GOT3 (cell line): ENCODE data around the gene EIF2B2.
"Not testable (repeated sequence)": the region's sequence is repeated elsewhere in the genome, so short reads cannot be mapped to it uniquely, and the experiment has no call there.

Source experiments
- DNase-seq: peaks from one replicate; lab custom pipeline; 2025; ENCODE audit warnings: mixed read lengths; lab: John Stamatoyannopoulos, UW

EIF2B2 gene

DNA sequence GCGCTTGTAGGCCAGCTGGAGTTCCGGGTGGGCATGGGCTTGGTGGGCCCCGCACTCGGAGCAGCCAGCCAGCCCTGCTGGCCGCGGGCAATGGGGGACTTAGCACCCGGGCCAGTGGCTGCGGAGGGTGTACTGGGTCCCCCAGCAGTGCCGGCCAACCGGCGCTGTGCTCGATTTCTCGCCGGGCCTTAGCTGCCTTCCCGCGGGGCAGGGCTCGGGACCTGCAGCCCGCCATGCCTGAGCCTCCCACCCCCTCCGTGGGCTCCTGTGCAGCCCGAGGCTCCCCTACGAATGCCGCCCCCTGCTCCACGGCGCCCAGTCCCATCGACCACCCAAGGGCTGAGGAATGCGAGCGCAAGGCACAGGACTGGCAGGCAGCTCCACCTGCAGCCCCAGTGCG lies 8.5 kb upstream of the EIF2B2 start:
- DNase-seq = not testable (repeated sequence)

DNA sequence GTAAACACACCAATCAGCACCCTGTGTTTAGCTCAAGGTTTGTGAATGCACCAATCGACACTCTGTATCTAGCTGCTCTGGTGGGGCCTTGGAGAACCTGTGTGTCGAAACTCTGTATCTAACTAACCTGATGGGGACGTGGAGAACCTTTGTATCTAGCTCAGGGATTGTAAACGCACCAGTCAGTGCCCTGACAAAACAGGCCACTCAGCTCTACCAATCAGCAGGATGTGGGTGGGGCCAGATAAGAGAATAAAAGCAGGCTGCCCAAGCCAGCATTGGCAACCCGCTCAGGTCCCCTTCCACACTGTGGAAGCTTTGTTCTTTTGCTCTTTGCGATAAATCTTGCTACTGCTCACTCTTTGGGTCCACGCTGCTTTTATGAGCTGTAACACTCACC lies 6.9 kb upstream of the EIF2B2 start:
- DNase-seq = not testable (repeated sequence)

DNA sequence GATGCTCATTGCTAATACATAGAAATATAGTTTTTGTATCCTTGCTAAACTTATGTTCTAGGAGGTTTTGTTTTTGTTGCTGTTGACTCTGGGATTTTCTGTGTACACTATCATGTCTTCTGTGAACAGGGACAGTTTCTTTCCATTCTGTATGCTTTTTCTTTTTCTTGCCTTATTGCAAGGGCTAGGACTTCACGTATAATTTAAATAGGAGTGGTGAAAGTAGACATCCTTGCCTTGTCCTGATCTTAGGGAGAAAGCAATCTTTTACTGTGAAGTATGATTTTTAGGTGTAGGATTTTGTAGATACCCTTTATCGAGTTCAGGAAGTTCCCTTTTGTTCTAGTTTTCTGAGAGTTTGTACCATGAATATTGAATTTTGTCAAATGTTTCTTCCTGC lies 1.5 kb upstream of the EIF2B2 start:
- no peak for DNase-seq

DNA sequence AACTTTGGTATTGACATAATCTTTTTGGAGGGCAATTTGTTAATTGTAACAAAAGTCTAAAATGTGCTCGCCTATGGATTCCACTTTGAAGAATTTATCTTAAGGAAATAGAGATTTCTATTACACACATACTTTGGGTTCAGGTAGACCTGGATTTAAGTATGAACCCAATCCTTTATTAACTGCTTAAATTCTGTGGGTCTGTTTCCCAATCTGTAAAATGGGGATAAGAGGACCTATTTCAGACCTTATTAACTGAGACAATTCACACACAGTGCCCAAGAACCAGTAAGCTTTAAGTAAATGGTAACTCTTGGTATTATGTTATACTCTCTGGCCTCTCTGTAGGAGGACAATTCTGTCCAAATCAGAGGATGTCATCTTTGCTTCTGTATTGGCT lies 822 bp upstream of the EIF2B2 start:
- DNase-seq = no peak

DNA sequence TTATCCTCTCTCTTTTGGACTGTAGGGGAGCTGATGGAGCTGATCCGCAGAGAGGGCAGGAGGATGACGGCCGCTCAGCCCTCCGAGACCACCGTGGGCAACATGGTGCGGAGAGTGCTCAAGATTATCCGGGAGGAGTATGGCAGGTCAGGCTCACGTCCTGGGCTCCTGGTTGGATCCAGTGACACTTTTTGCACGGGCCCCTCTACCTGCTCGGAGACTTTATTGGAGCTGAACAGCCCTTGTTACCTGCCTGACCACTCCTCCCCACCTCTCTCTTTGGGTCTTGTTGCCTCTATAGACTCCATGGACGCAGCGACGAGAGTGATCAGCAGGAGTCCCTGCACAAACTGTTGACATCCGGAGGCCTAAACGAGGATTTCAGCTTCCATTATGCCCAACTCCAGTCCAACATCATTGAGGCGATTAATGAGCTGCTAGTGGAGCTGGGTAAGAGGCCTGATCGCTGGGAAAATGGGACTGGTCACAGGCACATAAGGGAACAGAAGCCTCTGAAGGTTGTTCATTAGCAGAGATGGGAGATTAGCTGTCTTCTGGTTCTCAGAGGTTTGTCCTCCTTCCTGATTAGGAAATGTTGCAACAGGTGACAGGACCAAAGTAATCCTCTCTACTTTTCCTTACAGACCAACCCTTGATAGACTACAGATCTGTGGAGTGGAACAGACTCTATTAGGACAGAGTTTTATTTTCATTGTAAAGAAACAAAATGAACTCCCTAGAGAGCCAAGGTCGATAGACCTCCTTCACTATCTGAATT lies 718 bp downstream of the EIF2B2 start:
- DNase-seq = no peak

DNA sequence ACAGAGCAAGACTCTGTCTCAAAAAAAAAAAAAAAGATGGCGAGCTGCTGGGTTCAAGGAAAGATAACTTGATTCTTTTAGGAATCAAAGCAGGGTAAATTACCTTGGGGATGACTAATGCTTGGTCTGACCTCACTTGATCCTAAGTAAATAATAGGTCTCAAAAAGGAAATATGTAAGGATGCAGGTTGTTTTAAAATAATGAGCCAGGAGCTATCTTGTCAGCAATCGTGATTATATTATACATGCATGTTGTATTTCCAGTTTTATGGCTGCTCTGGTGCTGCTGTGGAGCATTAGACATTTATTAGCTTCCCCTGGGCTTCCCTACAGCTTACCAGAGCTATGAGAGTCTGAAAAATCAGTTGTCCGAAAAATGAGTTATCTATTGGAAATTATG lies 2.6 kb downstream of the EIF2B2 start:
- no peak for DNase-seq

DNA sequence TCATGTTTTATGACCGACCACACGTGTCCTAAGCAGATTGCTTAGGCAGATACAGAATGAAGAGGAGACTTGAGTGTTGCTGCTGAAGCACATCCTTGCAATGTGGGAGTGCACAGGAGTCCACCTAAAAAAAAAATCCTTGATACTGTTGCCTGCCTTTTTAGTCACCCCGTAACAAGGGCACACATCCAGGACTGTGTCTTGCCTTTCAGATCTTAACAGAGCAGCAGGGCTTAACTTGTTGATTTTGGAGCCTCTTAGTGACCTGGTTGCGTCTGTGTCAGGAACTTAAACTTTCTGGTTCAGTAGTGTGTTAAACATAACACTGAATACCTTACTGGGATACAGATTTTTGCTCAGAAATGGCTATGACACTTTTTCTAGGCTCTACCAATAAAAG lies 6.5 kb downstream of the EIF2B2 start:
- no peak for DNase-seq

DNA sequence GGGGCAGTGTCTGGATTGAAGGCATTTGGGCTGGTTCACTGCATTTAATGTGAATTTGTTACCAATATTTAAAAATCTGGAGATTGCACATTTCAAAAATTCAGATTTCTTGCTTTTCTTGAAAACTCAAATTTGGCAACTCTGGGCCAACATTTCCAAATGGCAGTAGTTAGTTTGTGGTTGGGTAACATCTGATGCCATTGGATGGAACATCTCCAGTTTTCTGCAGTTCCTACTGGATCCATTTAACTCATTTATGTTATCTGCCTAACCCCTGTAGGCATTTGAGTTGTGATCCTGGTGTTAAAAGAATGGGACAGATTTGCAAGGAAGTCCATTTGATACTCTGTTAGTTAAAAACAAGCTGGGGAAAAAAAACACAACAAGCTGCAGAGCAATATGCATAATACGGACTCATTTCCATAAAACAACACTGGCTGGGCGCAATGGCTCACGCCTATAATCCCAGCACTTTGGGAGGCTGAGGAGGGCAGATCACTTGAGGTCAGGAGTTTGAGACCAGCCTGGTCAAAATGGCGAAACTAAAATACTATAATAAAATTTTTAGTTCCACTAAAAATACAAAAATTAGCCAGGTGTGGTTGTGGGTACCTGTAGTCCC lies 7.9 kb downstream of the EIF2B2 start:
- DNase-seq = no peak

DNA sequence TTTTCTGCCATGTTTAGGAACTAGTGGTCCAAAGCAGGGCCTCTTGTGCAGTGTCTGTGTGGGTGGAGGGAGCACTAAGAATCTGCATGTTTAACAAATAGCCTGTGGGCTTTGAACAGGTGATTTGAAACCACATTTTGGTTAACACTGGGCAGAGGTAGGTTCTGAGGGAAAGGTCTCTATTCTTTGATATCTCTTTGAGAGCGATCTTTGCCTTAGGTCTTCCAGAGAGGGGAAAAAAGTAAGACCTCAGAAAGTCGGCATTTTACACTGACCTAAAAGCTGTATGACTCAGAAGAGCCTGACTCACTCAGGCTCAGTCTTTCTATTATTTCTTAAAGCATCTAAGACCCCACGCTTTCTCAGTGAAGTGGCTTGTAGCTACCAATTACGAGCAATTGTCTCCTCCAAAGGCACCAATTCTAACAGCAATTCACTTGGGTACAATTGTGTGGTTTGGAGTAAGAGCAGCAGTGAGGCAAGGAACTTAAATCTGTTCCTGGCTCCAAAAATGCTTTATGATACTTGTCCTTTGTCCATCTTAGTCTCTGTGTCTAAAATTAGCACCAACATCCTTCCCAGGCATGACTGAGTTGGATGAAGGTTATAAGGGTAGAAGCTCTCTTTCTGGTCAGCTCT lies 8.8 kb downstream of the EIF2B2 start:
- no peak for DNase-seq

DNA sequence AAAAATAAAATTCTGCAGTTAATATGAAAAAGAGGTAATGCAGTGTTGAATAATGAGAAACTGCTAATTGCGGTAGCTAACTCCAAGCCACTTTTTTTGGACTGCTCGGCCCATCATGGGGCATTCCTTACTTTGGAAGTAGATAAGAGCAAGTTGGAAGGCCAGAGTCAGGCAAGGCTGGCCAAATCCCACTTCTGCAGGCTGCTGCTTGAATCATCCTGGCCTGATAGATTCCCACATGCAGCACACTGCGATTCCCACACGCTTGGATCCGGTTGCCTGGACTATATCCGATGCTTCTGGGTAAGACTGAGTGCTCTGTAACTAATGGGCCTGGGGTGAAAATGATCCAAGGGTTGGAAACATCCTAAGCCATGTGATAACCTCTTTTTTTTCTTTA lies 10.6 kb downstream of the EIF2B2 start:
- DNase-seq = no peak

DNA sequence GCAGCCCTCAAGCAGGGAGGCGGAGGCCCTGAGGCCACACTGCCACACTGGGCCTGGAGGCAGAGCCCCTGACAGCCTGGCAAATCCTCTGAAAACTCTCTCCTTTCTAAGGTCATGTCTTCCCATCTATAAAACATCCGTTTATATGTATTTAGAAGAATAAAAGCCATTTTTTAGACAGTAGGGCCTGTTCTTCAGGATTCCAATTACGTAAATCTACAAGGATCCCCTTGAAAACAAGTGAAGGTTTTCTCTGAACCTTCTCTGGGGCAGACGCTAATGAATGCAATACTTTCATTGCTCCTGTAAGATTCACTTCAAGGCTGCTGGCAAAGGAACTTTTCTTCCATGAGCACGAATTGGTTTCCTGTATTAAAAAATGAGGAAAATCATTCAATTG lies 12.8 kb downstream of the EIF2B2 start:
- DNase-seq = no peak

DNA sequence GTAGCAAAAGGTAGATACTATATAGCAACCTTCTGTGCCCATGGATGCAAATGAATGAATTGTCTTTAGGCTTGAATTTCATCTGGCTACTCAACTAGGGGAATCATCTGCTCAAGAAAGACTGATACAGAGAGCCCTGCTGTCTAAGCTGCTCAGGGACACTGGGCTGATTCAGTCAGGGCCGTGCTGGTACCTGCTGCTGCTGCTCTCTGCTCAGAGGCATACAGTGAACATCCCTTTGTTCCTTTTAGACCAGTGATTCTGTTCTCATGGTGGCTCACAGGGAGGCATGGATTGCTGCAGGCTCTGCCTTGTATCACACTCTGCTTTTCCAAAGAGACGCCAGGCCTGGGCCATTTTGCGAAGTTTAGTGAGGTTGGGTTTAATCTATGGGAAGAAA lies 14.1 kb downstream of the EIF2B2 start:
- DNase-seq = no peak

DNA sequence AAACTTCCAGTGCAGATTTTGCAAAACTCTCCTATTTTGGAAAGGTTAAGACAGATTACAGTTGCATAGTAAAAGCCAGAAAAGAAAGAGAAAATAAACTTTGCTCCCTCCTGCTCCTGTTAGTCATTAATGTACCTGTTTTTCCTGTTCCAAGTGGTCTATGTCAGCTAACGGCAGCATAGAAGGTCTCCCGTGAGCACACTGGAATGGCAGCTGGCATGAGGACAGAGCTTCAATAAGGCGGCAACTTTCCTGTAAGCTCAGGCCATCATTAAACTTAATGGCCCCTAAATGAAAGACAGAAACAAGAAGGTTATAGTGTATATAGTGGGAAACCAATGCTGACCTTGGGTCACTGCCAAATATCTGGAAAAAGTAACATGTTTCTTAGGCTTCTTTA lies 16.0 kb downstream of the EIF2B2 start:
- no peak for DNase-seq

DNA sequence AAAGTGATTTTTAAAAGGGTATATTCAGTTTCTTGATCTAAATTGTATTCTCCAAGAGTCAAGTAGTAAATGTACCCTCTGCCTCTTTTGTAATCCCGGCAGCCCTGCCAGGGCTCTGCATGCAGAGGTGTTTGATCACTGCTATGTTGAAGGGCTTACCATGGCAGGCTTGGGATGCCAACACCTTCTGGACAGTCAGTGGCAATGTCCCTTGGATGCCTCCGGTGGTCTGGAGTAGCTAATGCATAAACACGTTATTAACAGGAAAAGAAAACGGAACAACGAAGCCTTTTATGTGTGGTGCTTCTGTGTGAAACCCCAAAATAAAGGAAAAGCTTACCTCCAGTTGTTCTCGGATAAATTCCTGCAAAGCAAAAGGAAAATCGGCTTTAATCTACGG lies 19.9 kb downstream of the EIF2B2 start:
- DNase-seq = no peak

DNA sequence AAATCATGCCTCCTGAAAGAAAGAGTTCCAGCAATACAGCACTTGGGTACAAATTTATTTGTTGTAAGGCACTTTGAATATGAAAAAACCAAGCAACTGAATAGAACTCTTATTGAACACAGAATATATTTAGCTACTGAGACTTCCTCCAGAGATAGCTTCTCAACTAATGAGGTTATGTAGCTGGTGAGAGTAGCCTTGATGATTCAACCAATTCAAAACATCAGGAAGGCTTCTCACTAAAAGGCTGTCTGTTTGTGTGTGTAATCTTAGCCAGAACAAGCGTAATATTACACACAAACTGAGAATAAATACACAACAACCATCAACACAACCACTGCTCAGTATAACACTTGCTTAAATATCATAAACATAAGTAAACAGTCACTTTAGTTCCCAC lies 20.4 kb downstream of the EIF2B2 start:
- no peak for DNase-seq

DNA sequence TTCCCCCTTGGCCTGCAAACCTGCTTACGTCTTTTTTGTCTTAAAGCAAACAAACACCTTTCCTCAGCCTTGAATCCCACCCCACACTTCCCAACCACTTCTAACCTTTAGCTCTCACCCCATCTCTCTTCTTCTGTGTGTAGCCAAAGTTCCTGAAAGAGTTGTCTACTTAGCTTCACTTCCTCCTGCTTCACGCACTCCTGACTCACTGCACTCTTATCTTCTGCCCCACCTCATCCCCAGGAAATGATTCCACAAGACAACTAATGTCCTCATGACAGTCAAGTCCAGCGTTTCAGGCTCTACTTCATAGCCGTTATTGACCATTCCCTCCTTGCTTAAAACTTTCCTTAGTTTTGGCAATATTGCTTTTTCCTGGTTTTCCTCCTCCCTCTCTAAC lies 22.4 kb downstream of the EIF2B2 start:
- no peak for DNase-seq

DNA sequence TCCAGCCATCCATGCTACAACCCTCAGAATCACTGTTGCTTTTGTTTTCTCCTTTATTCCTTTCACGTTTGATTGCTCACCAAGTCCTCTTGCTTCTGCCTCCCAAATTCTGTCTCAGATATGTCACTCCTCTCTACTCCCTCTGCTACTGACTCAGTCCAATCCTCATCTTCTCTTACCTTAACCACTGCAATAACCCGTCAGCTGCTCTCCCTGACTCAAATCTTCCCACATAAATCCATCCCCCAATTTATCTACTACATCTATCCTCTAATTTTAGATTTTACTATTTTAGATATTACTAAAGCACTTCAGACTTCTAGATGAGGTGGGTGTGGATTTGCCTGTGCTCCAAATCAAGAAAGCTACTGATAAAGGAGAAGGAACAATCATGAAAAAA lies 23.2 kb downstream of the EIF2B2 start:
- no peak for DNase-seq

DNA sequence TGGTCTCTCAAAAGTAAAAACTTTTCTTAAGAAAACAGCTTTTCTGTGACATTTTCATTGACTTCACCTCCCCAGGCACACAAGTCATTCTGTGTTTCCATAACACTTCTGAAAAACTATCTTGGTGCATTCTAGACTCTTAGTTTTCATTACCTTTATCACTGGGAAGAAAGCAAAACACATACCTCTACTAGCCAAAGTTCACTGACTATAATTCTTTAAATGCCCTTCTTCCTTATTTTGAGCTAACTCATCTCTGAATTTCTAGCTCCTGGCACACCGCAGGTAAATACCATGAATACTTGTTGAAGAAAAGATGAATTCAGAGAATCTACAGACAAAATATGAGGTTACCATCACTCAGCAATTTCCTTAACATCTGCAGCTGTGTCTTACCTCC lies 27.4 kb downstream of the EIF2B2 start:
- no peak for DNase-seq

DNA sequence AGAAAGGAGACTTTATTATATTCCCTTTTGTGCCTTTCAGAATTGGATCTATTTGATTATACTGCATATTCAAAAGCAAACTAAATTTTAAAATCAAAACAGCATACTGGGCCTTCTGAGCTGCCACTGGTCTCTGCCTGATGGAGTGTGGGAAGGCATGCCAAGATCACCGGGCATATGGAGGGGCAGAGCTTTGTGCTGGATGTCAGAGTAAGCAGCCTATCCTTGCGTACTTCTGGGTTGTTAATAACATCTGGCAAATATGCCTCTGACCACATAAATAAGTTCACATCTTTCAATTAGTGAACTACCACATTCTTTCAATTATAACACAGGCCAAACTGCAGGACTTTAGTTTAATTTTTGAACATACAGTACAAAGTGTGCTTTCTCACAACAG lies 30.2 kb downstream of the EIF2B2 start:
- no peak for DNase-seq

DNA sequence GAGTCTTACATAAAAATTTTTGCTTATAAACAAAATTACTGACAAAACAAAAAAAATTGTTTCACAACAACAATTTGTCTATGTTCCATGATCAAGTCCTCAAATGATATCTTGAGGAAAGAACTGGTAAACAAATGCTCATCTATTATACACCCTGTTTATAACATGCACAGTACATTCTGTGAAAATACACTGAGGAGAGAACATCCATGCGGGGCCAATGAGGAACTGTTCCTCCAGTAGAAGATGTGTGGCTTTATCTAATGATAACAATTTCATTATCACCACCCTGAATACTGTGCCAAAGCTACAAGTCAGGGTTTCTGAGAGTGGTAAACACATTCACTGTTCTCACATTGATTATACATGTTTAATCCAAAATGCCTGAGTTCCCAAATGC lies 37.8 kb downstream of the EIF2B2 start:
- DNase-seq = no peak

DNA sequence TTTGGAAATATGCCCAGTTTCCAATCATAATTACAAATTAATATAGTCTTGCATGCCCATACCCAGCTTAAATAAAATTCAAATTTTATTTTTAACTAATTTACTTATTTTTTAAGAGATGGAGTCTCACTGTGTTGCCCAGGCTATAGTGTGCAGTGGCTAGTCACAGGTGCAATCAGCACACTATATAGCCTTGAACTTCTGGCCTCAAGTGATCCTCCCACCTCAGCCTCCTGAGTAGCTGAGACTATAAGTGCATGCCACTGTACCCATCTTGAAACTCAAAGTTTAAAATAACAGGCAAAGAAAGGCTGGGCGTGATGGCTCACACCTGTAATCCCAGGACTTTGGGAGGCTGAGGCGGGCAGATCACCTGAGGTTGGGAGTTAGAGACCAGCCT lies 38.2 kb downstream of the EIF2B2 start:
- DNase-seq = no peak

DNA sequence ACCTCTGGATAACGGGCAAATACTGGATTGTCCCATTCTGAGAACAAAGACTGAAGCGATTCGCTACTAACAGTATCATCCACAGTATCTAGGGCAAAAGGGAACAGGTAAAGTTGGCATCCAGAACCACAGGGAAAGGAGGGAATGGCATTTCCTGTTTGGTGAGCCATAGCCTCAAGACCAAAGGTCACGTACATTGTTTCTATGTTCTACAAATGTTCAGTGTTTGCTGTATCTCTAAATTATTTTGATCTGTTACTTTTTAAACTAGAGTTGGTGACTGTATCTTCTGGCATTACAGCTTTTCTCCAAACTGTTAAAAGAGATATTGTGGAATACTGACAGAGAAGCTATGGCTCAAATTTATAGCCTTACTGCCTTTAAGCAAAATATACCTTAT lies 38.9 kb downstream of the EIF2B2 start:
- DNase-seq = no peak

DNA sequence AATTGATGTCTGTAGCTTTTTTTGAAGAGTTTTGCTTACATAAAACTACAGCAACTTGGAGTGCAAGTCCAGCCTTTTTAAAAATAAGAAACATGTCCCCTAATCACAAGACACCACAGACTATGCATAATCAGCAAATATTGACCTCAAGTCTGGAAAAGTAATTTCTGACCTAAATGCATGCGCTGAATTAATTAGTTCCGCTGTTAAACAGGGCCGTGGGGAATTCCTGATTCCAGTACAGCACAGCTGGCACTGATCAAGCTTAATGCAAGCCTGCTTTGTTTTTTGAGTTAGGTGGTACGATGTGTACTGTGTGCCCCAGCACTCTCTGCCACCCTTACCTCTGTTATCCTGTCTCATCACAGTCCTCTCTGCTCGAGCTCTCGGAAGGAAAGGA lies 39.3 kb downstream of the EIF2B2 start:
- DNase-seq = no peak

DNA sequence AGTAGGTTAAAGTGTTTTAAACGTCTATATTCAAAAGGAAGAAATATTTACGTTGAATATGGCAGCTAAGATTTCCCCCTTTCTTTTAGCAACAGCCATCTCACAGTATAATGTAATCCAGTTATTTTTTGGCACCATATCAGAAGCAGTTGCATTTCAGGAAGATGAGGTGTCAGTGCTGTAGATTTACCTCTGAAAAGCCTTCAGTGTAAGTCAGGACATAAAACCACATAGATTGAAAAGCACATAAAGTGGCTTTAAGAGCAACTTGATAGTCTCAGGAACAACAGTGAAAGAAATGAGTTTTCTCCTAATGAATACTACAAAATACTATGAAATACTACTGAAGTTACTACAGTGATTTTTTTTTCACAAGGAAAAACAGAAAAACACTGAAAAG lies 41.6 kb downstream of the EIF2B2 start:
- DNase-seq = no peak
